HG03045 (cell line): ENCODE data around the gene AARS2.

Experiments
- ATAC-seq: cut with Tn5 transposase; IDR thresholded peaks from one replicate; pipeline ENCODE4 v1.9.1; 2021; ENCODE audit warnings: mild to moderate bottlenecking, moderate library complexity; ENCODE audit not compliant: unreplicated experiment

Gene AARS2

DNA sequence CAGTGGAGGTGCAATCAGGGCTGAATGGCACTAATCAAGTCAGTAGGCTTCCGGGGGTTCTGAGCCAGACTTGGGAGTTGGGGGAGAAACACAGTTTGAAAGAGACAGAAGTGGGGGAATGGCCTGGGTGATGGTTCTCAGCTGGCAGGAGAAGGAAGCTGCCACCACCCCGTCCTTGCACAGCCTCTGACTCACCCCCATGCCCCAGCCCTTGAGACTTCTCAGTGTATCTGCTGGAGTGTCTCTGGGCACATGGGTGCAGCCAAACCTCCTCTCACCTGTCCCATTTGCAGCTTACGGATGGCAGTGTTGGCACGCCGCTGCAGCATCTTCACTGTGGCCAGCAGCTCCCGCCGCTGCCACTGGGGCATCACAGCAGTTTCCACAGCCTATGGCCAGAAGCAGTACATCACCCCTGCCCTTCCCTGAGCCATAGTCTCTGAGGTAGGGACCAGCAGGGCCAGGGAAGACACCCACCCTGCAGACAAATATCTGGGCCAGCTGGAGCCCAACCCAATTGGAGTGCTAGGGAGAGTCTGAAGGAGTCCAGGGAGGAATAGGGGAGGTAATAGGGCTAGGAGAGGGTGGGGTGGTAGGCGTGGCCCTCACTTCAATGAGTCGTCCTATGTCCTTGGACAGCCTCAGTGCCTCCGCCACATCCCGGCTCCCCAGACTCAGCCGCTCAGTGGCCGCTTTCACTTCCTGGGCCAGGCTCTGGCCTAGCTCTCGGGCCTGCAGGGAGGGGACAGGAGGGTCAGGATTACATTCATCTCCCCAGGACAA lies 11.2 kb downstream of the AARS2 start:
- no peak for ATAC-seq

- no peak for ATAC-seq
Observed at GRCh38 chr6:44301106-44301505, 12.0 kb downstream of the AARS2 start.

- ATAC-seq = no peak
Observed at GRCh38 chr6:44300292-44300823, 12.8 kb downstream of the AARS2 start.

DNA sequence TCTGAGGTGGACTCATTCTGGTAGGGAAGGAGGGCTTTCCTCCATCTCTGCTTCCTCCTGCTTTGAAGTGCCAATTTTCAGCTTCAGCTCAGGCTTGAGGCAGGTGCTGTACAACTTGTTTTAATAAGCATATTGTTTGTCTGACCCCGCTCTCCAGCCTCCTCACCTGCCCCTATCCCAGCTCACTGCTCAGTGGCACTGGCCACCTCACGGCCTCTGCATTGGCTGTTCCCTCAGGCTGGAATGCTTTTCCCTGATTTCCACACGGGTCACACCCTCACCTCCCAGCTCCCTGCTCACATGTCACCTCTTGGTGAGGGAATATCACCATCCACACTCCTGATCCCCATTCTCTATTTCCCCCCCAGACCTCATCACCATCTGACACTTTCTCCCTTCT lies 14.3 kb downstream of the AARS2 start:
- ATAC-seq = no peak

DNA sequence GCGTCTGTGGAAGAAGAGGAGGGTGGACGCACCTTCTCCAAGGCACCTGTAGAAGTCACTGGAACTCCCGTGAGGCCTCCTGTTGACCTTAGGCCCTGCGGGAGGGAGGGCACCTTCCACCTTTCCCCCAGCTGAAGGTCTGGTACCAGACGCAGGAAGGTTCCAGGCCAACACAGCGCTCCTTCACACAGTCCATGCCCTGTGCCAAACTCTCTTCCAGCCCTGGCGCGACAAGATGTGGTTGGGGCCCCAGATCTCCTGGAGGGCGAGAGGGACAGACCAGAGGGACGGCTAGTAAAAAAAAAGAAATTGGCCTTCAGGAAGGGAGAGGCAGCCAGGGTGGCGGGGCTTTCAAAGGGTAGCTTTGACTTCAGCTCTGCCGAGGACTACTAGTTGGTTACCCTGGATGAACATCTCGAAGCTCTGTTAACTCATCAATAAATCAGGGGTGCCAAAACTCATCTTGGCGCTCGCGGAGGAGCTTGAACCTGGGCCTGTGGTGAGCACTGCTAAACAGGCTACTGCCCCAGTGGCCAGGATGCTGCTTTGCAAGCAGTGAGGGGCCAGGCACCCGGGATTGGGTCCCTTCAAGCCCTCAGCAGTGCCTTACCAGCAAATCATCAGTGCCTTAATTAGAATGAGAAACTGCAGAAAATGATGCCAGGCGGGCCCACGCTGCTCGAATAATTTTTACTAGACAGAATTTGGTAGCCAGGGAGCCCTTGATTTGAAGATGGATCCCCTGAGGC lies 14.9 kb downstream of the AARS2 start:
- no peak for ATAC-seq

- ATAC-seq = no peak
Observed at GRCh38 chr6:44297063-44298038, 15.8 kb downstream of the AARS2 start.

DNA sequence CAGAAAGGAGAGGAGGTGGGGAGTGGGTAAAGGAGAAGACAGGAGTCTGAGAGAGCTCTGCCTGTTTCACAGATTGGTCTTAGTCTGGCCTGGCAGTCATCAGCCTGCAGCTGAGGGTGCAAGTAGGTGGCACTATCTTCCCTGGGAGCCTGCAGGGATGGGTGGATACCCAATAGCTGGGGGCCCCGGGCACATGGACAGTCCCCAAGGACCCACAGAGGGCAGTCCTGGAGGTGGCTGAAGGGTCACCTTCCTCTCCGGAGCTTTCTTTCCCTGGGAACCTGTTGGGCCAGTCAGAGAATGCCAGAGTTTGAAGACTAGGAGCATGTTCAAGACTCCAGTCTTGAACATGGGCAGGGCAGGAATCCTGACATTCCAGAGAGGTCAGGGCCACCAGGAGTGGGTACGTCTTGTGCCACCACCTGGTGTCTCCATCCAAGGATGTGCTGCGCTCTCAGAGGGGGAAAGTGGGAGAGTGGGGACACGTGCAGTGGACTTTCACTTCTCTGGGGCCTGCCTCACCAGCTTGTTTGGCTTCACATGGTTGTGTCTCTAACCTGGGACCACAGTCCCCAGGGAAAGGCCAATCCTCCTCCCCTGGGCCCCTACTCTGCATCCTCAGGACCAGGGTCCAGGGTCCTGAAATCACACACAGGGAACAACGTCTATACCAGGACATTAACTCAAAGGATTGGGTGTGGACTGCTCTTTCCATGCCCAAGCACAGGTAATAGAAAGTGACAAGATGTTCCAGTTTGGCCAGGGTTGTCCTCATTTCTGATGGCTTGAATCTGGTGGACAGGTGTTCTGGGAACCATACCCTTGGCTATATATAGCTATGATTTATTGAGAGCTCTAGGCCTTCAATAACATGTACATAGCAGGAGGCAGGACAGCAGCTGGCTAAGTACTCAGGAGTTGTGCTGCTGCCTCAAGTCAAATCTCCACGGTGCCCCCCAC lies 18.0 kb downstream of the AARS2 start:
- ATAC-seq = no peak

DNA sequence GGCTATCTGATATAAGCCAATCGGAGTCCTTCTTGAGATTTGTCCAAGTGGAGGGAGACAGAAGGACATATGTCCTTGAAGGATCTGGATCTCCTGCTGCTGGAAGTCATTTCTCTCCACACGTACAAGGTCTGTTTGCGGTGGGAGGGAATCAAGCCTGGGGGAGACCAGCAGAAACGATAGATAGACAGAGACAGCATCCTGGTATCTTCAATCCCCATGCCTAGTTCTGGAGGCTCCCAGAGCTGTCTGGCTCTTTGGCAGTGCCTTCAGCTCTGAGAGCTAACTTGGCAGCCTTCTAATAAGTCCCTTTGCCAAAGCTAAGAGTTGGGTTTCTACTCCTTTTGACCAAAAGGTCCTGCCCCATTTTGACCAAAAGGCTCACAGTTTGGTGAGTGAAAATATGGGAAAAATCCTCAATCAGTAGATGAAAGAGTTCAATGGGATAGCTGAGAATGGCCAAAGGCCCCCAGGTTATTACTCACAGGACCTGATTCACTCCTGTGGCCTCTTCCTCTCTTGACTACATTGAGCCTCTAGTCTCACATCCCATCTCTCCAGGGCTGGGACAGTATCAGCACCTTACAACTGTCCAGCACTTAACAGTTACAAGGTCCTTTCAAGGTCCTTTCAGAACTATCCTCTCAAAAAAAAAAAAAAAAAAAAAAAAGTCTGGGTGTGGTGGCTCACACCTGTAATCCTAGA lies 20.3 kb downstream of the AARS2 start:
- no peak for ATAC-seq

- ATAC-seq = no peak
Observed at GRCh38 chr6:44291841-44292240, 21.3 kb downstream of the AARS2 start.

DNA sequence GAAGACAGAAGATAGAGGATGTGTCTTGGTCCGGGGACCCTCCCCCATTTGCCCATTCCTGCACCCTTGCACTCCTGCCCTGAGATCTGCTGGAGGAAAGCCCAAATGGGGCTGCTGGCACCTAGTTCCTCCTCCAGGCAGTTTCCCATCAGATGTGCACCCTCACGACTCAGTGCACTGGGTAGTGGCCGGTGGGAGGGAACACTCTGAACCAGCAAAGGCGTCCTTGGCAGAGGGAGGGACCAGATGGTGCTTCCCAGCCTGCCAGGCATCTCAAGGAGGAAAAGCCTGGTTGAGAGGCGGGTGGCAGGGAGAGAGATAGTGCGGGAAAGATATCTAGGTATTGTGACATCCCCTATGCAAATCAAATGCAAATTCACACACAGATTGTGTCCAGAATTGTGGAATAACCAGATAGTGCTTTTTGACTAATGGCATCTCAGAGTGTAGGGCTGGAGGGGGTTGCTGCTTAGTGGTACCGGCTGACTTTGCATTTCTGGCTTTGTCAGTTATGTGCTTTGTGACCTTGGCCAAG lies 23.4 kb downstream of the AARS2 start:
- ATAC-seq = no peak

DNA sequence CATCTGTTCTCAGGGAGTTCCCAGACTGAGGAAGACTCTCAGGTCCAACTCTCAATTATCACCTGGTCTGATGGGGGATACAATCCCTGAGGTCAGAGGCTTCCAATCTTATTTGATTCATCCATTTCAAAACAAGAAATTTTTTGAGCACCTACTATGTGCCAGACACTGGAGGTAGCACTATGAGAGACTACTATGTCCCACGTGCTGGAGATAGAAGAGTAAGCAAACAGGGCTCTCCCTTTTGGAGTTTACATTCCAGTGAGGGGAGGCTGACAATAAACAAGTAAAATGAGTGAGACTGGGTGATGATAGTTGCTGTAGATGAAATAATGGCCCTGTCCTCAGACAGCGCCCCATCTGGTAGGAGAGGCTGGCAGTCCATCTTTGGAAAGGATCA lies 26.4 kb downstream of the AARS2 start:
- no peak for ATAC-seq

- no peak for ATAC-seq
Observed at GRCh38 chr6:44286285-44286565, 26.9 kb downstream of the AARS2 start.

DNA sequence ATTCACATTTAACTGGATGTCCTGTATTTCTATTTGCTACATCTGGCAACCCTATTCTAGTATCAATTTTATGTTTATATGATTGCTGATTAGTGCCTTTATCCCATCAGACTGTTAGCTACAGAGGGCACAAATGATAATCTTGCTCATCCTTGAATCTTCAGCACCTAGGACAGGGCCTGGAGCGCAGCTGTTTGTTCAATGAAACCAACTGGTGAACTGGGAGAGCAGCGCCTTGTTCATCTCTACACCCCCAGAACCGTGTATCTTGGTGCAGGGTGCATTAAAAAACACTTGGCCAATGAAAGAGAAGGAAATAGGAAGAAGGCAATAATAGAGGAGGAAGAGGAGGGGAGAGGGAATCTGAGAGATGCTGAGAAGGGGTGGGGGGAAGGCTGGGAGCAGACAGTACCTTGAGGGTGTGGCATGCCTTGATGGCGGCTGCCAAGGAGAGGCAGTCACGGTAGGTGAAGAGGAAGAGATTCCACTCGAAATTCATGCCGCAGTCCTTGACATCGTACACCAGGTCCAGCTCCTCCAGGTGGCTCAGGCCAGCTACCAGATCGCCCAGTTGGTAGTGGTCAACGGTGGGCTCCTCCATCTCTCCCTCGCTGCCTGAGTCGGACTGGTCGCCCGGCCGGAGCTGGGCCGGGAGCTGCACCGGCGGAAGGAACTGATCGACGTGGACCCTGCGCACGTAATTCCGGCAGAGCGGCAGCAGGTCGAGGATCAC lies 27.4 kb downstream of the AARS2 start:
- no peak for ATAC-seq

DNA sequence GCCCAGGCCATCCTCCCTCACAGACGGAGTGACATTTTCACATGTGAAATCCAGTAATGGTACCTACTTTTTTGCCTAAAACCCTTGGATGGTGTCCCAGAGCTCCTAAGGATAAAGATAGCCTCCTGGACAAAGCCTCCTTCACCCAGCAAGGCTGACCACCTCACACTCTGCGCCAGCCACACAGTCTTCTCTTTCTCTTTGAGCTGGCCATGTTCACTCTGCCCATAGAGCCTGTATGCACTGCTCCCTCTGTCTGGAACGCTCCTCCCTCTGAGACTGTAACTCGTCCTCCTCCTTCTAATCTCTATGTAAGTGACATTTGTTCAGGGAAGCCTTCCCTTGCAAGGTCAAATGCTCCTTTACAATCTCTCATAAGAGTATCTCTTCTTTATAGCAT lies 28.3 kb downstream of the AARS2 start:
- ATAC-seq = no peak

GRCh38 chr6:44284121-44284520 lies 29.0 kb downstream of the AARS2 start:
- no peak for ATAC-seq

DNA sequence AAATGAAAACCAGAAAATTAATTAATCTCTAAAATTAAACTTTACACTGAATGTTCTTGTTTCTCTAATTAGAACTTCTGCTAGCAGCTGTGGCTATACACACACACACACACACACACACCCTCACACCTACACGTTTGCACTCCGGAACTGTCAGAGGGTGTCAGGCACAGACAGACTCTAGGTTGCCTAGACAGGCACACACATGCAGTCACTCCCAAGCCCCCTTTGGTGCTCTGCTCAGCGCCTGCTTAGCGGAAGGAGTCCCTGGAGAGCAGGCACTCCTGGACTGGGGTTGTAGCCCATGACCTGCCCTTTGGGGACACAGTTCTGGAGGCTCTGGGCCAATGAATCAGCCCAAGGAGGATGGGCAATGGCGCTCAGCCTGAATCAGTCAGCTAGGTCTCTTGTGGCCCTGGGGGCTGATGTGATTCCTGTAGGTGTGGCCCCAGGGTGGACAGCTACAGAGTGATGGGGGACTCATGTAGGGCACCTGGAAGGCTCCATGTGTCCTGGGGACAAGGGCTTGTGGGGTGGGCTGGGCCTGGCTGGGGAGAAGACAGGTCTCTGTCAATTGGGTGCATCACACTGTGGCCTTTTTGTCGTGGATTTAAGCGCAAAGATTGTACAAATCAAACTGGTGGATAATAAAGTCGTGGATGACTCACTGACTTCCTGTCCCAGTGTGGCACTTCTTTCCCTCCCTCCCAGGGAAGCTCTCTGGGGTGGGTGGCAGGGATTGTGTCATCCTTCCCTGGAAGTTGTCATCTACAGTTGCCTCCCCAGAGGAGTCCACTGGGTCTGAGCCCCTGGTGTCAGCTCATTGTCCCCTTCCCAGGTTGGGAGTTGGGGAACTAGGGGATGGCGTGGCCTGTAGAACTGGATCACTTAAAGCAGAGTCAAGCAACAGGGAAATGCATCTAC lies 34.1 kb downstream of the AARS2 start:
- ATAC-seq = no peak

- no peak for ATAC-seq
Observed at GRCh38 chr6:44278315-44278714, 34.8 kb downstream of the AARS2 start.
